Measurements from ENCODE around the gene RBM19.

Gene RBM19

GRCh38 chr12:113875691-113876090 is 90.4 kb downstream of the RBM19 start:
- no peak for DNase-seq

DNA sequence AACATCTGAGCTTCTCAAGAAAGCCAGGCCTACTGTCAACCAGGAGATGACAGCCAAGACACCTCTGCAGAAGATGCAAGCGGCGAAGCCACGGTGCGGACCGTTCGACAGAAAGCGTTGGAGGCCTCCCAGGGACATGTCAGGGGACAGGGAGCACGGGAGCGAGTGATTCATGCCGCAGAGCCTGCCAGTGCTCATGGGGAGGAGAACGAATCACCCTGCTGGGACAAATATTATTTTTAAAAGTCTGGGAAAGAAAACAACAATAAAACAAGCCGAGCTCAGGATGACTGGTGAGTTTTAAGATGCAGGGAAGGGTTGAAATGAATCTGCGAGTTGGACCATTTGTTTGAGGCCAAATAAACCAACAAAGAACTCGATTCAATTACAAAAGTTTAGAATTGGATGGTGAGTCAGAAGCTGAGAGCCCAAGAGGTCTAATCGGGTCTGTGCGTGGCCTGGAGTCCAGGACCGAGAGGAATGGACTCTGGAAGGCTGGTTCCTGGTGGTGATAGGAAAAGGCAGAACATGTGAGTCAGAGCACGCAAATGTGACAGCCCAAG is 91.0 kb downstream of the RBM19 start:
- no peak for DNase-seq

- DNase-seq: no peak
Observed at GRCh38 chr12:113874326-113874725, 91.8 kb downstream of the RBM19 start.

DNA sequence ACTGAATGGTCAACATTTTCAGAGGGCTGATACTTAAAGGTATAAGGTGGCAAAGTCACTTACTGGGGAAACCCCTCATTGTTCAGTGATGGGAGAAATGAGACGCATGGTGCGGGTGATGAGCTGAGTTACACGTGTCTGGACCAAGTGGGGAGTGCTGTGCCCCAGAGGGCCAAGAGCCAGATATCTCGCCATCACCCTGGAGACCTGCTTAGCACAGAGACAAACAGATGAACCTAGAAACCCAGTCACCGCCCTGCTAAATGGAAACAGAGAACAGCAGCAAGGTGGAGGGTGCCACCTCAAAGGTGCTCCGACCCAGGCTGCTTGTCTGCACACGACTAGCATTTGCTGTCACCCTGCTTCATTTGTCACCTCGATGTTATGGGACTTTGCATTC is 92.4 kb downstream of the RBM19 start:
- no peak for DNase-seq

DNA sequence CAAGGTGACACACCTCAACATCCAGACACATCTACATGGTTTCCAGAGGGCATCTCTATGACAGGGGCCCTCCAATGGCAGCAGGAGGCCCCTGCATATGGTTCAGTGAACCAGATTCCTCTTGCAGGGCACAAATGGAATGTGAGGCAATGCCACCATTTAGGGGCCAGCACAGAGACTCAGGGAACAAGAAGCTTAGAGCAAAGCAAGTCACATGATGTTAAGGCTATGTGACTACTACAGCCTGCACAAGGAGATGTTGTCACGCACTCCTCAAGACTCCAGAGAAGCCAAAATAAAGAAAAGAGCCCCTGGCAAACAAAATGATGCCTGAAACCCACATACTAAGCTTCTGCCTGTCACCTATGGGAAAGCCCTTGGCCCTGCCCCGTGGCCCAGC is 95.2 kb downstream of the RBM19 start:
- DNase-seq: no peak

DNA sequence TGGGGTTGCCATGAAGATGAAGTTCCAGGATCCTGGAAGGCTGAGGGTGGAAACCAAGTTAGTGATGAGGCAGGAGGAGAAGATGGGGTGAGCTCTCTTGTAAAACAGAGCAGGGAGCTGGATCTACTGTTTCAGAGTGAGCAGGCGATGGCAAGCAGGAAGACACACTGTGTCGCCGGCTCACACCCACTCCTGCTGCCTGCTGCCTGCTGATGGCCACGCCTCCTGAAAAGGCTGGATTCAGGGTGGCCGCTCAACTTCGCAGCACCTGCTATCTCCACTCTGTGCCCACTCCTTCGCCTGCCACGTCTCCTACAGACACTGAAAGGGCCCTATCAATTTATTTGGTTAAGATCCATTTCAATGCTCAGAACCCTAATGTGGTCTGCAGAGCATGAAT is 96.1 kb downstream of the RBM19 start:
- DNase-seq: no peak

GRCh38 chr12:113868365-113868764 is 97.8 kb downstream of the RBM19 start:
- DNase-seq: no peak

DNA sequence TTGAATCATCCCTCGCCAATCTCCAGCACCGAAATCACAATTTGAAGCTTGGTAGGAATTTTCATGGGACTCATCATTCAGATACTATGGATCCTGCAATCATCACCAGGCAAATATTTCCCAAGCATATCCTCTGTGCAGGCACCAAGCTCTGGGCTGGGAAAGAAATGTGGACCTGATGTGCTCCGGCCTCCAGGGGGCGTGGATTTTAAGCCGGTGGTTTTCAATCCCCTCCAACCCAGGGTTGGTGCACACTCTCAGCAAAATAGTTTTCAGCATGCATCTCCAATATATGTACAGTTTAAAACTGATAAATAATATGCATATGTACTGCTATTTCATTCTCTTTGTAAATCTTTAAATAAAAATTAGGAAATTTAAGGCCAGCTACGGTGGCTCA is 98.9 kb downstream of the RBM19 start:
- no peak for DNase-seq

DNA sequence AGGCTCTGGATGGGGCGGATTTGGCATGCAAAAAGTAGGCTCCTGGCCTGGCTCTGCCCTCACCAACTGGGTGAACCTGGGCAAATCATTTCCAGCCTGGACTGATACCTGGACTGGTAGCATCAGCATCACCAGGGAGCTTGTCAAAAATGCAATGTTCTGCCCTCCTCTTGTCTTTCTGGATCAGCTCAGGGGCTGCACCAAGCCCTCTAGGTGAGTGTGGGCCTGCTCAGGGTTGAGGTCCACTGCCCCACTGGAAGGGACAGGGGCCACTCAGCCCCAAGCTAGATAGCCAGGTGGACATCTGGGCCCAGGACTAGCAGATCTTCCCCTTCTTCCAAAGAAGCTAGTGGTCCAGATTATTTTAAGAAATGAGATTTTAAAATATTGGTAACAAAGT is 99.6 kb downstream of the RBM19 start:
- DNase-seq: no peak

DNA sequence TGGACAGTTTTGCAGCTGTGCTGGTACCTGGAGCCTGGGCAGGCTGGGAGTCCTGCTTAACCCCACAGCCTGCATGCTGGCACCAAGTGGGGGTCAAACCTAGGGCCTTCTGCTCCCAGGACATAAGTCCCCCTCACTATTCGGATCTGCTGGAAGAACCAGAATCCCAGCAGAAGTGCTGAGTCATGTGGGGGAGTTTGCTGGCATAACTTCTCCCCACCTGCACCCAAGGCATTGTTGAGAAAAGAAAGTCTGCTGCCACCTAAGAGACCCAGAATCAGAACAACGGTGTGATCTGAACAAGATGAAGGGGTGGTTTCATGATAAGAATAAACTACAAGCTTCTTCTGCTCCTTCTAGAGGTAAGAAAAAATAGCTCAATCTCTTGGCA is 102.7 kb downstream of the RBM19 start:
- DNase-seq: no peak

DNA sequence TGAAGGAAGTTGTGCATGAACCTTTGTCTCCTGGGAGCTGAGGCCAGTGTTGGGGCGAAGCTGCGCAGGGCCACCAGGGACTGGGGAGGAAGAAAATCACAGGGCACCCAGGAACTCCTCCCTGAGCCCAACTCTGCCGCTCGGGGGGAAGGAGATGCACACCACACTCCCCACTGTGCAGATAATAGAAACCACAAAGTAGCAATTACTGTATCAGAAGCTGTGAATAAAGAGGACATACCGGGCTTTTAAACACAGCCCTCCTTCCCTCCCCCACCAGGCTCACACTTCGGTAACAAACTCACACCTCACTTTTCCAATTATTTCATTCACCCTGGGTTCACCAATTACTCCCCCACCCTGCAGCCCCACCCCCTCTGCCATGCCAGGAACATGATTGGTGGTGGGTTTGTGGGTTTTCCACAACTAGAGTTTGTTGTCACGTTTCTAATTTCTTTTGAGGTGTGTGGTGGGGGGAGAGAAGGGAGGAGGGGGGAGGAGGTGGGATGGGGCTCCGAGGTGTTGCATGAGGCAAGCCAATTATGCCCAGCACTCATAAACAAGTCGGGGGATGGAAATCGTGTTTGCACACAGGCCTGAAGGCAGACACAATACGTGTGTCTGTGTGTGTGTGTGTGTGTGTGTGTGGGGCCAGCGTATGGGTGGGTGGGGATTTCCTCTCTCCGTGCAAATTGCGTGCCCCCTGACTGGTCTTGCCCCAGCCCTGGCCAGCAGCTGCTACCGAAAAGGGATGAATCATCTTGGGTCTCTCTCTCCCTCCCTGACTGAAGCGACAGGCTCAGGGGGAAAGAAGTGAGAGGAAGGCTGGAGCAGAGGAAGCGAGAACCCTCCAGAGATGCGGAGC is 103.3 kb downstream of the RBM19 start:
- DNase-seq: no peak

GRCh38 chr12:113861708-113862312 is 104.3 kb downstream of the RBM19 start:
- DNase-seq: no peak

- DNase-seq: no peak
Observed at GRCh38 chr12:113860950-113861349, 105.2 kb downstream of the RBM19 start.

- DNase-seq: peak; percentile 62
Observed at GRCh38 chr12:113860059-113860820, 105.9 kb downstream of the RBM19 start.

GRCh38 chr12:113858841-113859386 is 107.2 kb downstream of the RBM19 start:
- DNase-seq: no peak

GRCh38 chr12:113857371-113857770 is 108.8 kb downstream of the RBM19 start:
- DNase-seq: no peak

- no peak for DNase-seq
Observed at GRCh38 chr12:113855998-113856397, 110.1 kb downstream of the RBM19 start.

- DNase-seq: no peak
Observed at GRCh38 chr12:113854385-113855142, 111.6 kb downstream of the RBM19 start.

DNA sequence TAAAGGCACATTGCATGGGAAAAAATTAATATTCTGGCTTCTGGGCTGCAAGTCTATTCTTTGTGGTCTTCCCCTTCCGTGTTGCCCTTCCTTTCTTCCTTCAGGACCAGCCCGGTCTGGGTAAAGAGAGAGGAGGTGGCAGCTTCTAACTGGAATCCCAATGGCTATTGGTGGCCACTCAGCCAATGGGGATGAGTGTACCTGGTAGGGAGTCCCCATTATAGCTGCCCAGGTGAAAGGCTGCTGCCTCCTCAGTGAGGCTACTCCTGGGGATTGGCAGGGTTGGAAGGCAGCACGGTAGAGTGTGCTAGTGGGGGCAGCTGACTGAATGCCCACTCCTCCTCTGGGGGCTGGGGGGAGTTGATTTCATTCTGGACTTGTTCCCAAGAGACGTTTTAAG is 112.6 kb downstream of the RBM19 start:
- no peak for DNase-seq

GRCh38 chr12:113852695-113853490 is 113.2 kb downstream of the RBM19 start:
- no peak for DNase-seq

- DNase-seq: peak; percentile 41
Observed at GRCh38 chr12:113852264-113852663, 113.9 kb downstream of the RBM19 start.

Measured in eye (tissue), 1 donor.